Neural progenitor cell (in vitro differentiated cells): Measurements from ENCODE around the gene DGKD. TPM values are rescaled to one million over a fixed set of nuclear protein-coding genes. Genes with fewer than 3 reads are reported as not detected.

ENCODE experiments used
- DNase-seq: peaks from one replicate; pipeline ENCODE4 v3.0.0-alpha.2; 2016; ENCODE audit warnings: low spot score
- H2AFZ ChIP-seq: fragments of 200-600 bp; sonication (generic); replicated peaks from 2 replicates; pipeline ENCODE4 v1.6.1; 2016; ENCODE audit warnings: antibody characterized with exemption
- H3F3A ChIP-seq: fragments of 200-600 bp; sonication (generic); 2 replicates; pipeline ENCODE4 v1.6.1; 2016; ENCODE audit warnings: antibody characterized with exemption, low read depth
- H3K27ac ChIP-seq: fragments of 200-600 bp; sonication (generic); 2 replicates; pipeline ENCODE4 v1.5.1; 2016; ENCODE audit warnings: mild to moderate bottlenecking
- H3K27me3 ChIP-seq: fragments of 200-600 bp; sonication (generic); 2 replicates; pipeline ENCODE4 v1.6.1; 2016; ENCODE audit warnings: mild to moderate bottlenecking, moderate library complexity
- H3K36me3 ChIP-seq: fragments of 200-600 bp; sonication (generic); 2 replicates; pipeline ENCODE4 v1.5.1; 2016
- H3K4me1 ChIP-seq: fragments of 200-600 bp; sonication (generic); 2 replicates; pipeline ENCODE4 v1.6.1; 2016; ENCODE audit warnings: mixed run types
- H3K4me2 ChIP-seq: fragments of 200-600 bp; sonication (generic); 2 replicates; pipeline ENCODE4 v1.6.1; 2016
- H3K4me3 ChIP-seq: fragments of 200-600 bp; sonication (generic); 2 replicates; pipeline ENCODE4 v1.5.1; 2016
- H3K79me2 ChIP-seq: fragments of 200-600 bp; sonication (generic); 2 replicates; pipeline ENCODE4 v1.6.1; 2016; ENCODE audit warnings: low read depth
- H3K9ac ChIP-seq: fragments of 200-600 bp; sonication (generic); 2 replicates; pipeline ENCODE4 v1.6.1; 2016
- H3K9me3 ChIP-seq: fragments of 200-600 bp; sonication (generic); 2 replicates; pipeline ENCODE4 v1.5.1; 2016; ENCODE audit warnings: low read depth
- H4K20me1 ChIP-seq: fragments of 200-600 bp; sonication (generic); 2 replicates; pipeline ENCODE4 v1.6.1; 2016; ENCODE audit warnings: low read depth
- H3K27ac Mint-ChIP-seq: 3 replicates; pipeline ENCODE4 v1.8.0; 2021; ENCODE audit warnings: mixed read lengths
- H3K27me3 Mint-ChIP-seq: 2 replicates; pipeline ENCODE4 v1.8.0; 2022; ENCODE audit warnings: low read depth, mild to moderate bottlenecking, inconsistent platforms, moderate library complexity, mixed read lengths; ENCODE audit not compliant: insufficient read depth
- H3K36me3 Mint-ChIP-seq: 3 replicates; pipeline ENCODE4 v1.8.0; 2021; ENCODE audit warnings: mixed read lengths
- H3K4me1 Mint-ChIP-seq: 3 replicates; pipeline ENCODE4 v1.8.0; 2021; ENCODE audit warnings: mixed read lengths
- H3K4me3 Mint-ChIP-seq: 3 replicates; pipeline ENCODE4 v1.8.0; 2021; ENCODE audit warnings: mild to moderate bottlenecking, moderate library complexity, mixed read lengths
- H3K9me3 Mint-ChIP-seq: 3 replicates; pipeline ENCODE4 v1.8.0; 2020; ENCODE audit warnings: mixed read lengths
- CTCF ChIP-seq: fragments of 200-600 bp; sonication (generic); IDR thresholded peaks from 2 replicates; pipeline ENCODE4 v1.5.1; 2017; ENCODE audit warnings: antibody characterized with exemption, mild to moderate bottlenecking
- EZH2 ChIP-seq: fragments of 200-600 bp; sonication (generic); IDR thresholded peaks from 2 replicates; pipeline ENCODE4 v1.6.1; 2017; ENCODE audit warnings: antibody characterized with exemption, mild to moderate bottlenecking, moderate library complexity
- EZH2phosphoT487 ChIP-seq: fragments of 200-600 bp; sonication (generic); IDR thresholded peaks from 2 replicates; pipeline ENCODE4 v1.6.1; 2017; ENCODE audit warnings: antibody characterized with exemption
- total RNA-seq: library from RNA; depleted of rRNA; stranded (reverse); fragments of >200 nt; gene quantifications from 2 replicates; pipeline ENCODE4 v1.2.3, GENCODE V29; 2015; ENCODE audit warnings: low replicate concordance

The DGKD gene
- total RNA-seq, 1 donor from 2014 or later, result 10.9 TPM

GRCh38 chr2:233426619-233427342, 72.5 kb downstream of the DGKD start:
- Histone ChIP-seq H3K4me2 (no peak overlapping the region), H3K9ac (no peak overlapping the region), H3K36me3 (no peaks in the 10 kb centered on the region), H3K79me2 (no peaks in the 10 kb centered on the region), H3F3A (no peaks in the 10 kb centered on the region), H3K4me1 (no peaks in the 10 kb centered on the region), H4K20me1 (no peaks in the 10 kb centered on the region), H3K4me3 (no peak overlapping the region), H3K9me3 (no peaks in the 10 kb centered on the region), H3K27ac (no peak overlapping the region), H2AFZ (no peak overlapping the region), H3K27me3 (no peaks in the 10 kb centered on the region)
- H3K27ac Mint-ChIP-seq, result no peak overlapping the region
- TF ChIP-seq EZH2 (no peak), CTCF (no peak), EZH2phosphoT487 (no peak)
- H3K27me3 Mint-ChIP-seq, result no peaks in the 10 kb centered on the region
- H3K4me3 Mint-ChIP-seq, result no peak overlapping the region
- peaks cover 11% of the 10 kb centered on the region for H3K36me3 Mint-ChIP-seq
- peaks cover 3% of the 10 kb centered on the region for H3K4me1 Mint-ChIP-seq
- peaks cover 2% of the 10 kb centered on the region for H3K9me3 Mint-ChIP-seq
- no peak for DNase-seq

- Mint-ChIP-seq H3K36me3 (peaks cover 11% of the 10 kb centered on the region), H3K27me3 (no peaks in the 10 kb centered on the region), H3K4me3 (no peak overlapping the region), H3K9me3 (peaks cover 2% of the 10 kb centered on the region), H3K27ac (peak overlapping the region; percentile 76), H3K4me1 (peaks cover 3% of the 10 kb centered on the region)
- no peaks in the 10 kb centered on the region for H4K20me1 ChIP-seq
- no peak overlapping the region for H3K4me2 ChIP-seq
- TF ChIP-seq CTCF (no peak), EZH2phosphoT487 (no peak), EZH2 (no peak)
- no peaks in the 10 kb centered on the region for H3F3A ChIP-seq
- no peaks in the 10 kb centered on the region for H3K4me1 ChIP-seq
- H3K27me3 ChIP-seq, result no peaks in the 10 kb centered on the region
- H3K9ac ChIP-seq, result no peak overlapping the region
- H2AFZ ChIP-seq, result no peak overlapping the region
- H3K36me3 ChIP-seq, result no peaks in the 10 kb centered on the region
- no peaks in the 10 kb centered on the region for H3K79me2 ChIP-seq
- no peaks in the 10 kb centered on the region for H3K9me3 ChIP-seq
- H3K27ac ChIP-seq, result no peak overlapping the region
- DNase-seq, result no peak
- H3K4me3 ChIP-seq, result no peak overlapping the region
Measured at GRCh38 chr2:233428008-233428407, 73.7 kb downstream of the DGKD start.

GRCh38 chr2:233428438-233428837, 74.1 kb downstream of the DGKD start:
- H4K20me1 ChIP-seq, result no peaks in the 10 kb centered on the region
- DNase-seq, result no peak

More at GRCh38 chr2:233428438-233428837, 74.1 kb downstream of the DGKD start:
- peaks cover 2% of the 10 kb centered on the region for H3K9me3 Mint-ChIP-seq
- Histone ChIP-seq H3K36me3 (no peaks in the 10 kb centered on the region), H3K9me3 (no peaks in the 10 kb centered on the region), H3K27ac (no peak overlapping the region), H3K4me1 (no peaks in the 10 kb centered on the region), H3K9ac (no peak overlapping the region), H3K79me2 (no peaks in the 10 kb centered on the region), H3K4me2 (no peak overlapping the region), H3K4me3 (no peak overlapping the region), H3K27me3 (no peaks in the 10 kb centered on the region), H2AFZ (no peak overlapping the region), H3F3A (no peaks in the 10 kb centered on the region)
- no peaks in the 10 kb centered on the region for H3K27me3 Mint-ChIP-seq
- no peak overlapping the region for H3K27ac Mint-ChIP-seq
- H3K36me3 Mint-ChIP-seq, result peaks cover 9% of the 10 kb centered on the region
- TF ChIP-seq CTCF (no peak), EZH2phosphoT487 (no peak), EZH2 (no peak)
- H3K4me3 Mint-ChIP-seq, result no peak overlapping the region
- H3K4me1 Mint-ChIP-seq, result peaks cover 3% of the 10 kb centered on the region
